Lung microvascular endothelial cell (primary cell): ENCODE measurements around the gene TGFBRAP1. TPM values are rescaled to one million over a fixed set of nuclear protein-coding genes. Genes with fewer than 3 reads are reported as not detected.

ENCODE experiments used
- DNase-seq, 2 donors: peaks; one replicate each; pipeline versions ENCODE4 v3.0.0 to v3.0.0-alpha.2; 2010; ENCODE audit warnings: low read depth in 2 of 2
- total RNA-seq: library from RNA; depleted of rRNA; stranded (reverse); fragments of >200 nt; gene quantifications from 2 replicates; pipeline ENCODE4 v1.2.1, GENCODE V29; 2014

Gene TGFBRAP1
- total RNA-seq: 32.7 and 64.1 TPM in 2 replicates

GRCh38 chr2:105329561-105330495, at the start of gene TGFBRAP1:
Gene TGFBRAP1, minus strand, starts transcription at chr2:105329735. Its CDS starts 21,434 bp downstream, at chr2:105308301.
- peak; percentile 52 to 64 for DNase-seq

GRCh38 chr2:105378921-105379383, 49.4 kb upstream of the TGFBRAP1 start:
- no peak for DNase-seq

GRCh38 chr2:105378276-105378840, 48.8 kb upstream of the TGFBRAP1 start:
- no peak for DNase-seq

- no peak for DNase-seq
These were observed 48.3 kb upstream of the TGFBRAP1 start for GRCh38 chr2:105377871-105378270.

- peak; percentile 34 to 92 for DNase-seq
These were observed 47.3 kb upstream of the TGFBRAP1 start for GRCh38 chr2:105376789-105377240.

GRCh38 chr2:105376010-105376409, 46.5 kb upstream of the TGFBRAP1 start:
- DNase-seq: no peak

GRCh38 chr2:105375001-105375561, 45.5 kb upstream of the TGFBRAP1 start:
- DNase-seq: no peak

- DNase-seq: no peak
These were observed 44.4 kb upstream of the TGFBRAP1 start for GRCh38 chr2:105373895-105374401.

GRCh38 chr2:105373344-105373781, 43.8 kb upstream of the TGFBRAP1 start:
- DNase-seq: no peak

- no peak for DNase-seq
These were observed 42.3 kb upstream of the TGFBRAP1 start for GRCh38 chr2:105371810-105372209.

- no peak for DNase-seq
These were observed 41.6 kb upstream of the TGFBRAP1 start for GRCh38 chr2:105371156-105371555.

- DNase-seq: peak; percentile 78 to 91
These were observed 40.5 kb upstream of the TGFBRAP1 start for GRCh38 chr2:105369777-105370690.

GRCh38 chr2:105368759-105369408, 39.3 kb upstream of the TGFBRAP1 start:
- DNase-seq: no peak

- DNase-seq: no peak
These were observed 35.7 kb upstream of the TGFBRAP1 start for GRCh38 chr2:105365206-105365605.

GRCh38 chr2:105364436-105365139, 35.1 kb upstream of the TGFBRAP1 start:
- DNase-seq: no peak

GRCh38 chr2:105362862-105363591, 33.5 kb upstream of the TGFBRAP1 start:
- no peak for DNase-seq

GRCh38 chr2:105361102-105361889, 31.8 kb upstream of the TGFBRAP1 start:
- no peak for DNase-seq

- DNase-seq: no peak
These were observed 29.1 kb upstream of the TGFBRAP1 start for GRCh38 chr2:105358593-105358992.
